ENCODE measurements around the gene SHB. TPM values are rescaled to one million over a fixed set of nuclear protein-coding genes. Genes with fewer than 3 reads are reported as not detected.

The SHB gene
- total RNA-seq, 4 donors from 2014 or later: 27.6 to 42.6 (median 34.5) TPM

DNA sequence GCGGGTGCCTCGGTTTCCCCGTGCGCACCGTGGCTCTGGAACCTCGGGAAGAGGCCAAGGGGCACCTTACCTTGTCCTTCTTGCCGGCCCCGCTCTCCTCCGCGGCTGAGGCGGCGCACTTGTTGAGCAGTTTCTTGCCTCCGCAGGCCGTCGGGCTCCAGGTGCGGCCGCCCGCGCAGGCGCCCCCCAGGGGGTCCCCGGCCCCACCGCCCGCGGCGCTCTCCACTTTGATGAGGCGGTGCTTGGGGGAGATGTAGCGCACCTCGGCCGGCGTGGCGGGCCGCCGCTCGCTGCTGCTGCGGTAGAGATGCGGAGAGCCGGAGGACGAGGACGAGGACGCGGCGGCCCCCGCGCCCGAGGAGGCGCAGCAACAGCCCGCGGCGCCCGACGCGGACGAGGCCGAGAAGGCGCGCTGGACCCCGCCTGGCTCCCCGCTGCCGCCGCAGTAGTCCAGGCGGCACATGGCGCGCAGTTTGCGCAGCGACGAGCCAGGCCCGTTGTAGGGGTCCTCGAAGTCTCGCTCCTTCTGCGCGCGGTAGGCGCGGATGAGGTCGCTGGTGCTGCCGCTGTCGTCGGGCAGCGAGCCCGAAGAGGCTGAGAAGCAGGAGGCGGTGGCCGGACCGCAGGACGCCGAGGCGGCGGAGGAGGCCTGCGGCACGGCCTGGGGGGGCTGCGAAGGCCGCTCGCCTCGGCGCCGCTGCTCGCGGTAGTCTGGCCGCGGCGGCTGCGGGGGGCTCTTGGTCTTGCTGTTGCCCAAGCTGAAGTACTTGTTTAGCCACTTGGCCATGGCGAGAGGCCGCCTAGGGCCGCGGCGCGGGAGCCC is 957 bp downstream of the SHB start:
- intact Hi-C loops (cut with DNase I; ENCODE audit: low total_unique reads): loop anchor here (5.0 to 10.0 kb wide), 2 partner anchors 111 to 153 kb away; no protein-coding TSS in a partner anchor
- DNase-seq (ENCODE audit: low spot score in 2 of 2): no peak
- TF ChIP-seq, protein P1, sequence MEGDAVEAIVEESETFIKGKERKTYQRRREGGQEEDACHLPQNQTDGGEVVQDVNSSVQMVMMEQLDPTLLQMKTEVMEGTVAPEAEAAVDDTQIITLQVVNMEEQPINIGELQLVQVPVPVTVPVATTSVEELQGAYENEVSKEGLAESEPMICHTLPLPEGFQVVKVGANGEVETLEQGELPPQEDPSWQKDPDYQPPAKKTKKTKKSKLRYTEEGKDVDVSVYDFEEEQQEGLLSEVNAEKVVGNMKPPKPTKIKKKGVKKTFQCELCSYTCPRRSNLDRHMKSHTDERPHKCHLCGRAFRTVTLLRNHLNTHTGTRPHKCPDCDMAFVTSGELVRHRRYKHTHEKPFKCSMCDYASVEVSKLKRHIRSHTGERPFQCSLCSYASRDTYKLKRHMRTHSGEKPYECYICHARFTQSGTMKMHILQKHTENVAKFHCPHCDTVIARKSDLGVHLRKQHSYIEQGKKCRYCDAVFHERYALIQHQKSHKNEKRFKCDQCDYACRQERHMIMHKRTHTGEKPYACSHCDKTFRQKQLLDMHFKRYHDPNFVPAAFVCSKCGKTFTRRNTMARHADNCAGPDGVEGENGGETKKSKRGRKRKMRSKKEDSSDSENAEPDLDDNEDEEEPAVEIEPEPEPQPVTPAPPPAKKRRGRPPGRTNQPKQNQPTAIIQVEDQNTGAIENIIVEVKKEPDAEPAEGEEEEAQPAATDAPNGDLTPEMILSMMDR (IDR thresholded peaks at IDR 0.05): no peak
- no peak for TF ChIP-seq POLR2A (IDR thresholded peaks at IDR 0.05)
- WGBS, 2 donors: 1 to 2% methylated on average over 23 to 26 of the region's 107 CpGs
- peak overlapping the region; percentile 63 for H3K4me3 ChIP-seq (ENCODE audit: low read depth, poor library complexity, severe bottlenecking)

DNA sequence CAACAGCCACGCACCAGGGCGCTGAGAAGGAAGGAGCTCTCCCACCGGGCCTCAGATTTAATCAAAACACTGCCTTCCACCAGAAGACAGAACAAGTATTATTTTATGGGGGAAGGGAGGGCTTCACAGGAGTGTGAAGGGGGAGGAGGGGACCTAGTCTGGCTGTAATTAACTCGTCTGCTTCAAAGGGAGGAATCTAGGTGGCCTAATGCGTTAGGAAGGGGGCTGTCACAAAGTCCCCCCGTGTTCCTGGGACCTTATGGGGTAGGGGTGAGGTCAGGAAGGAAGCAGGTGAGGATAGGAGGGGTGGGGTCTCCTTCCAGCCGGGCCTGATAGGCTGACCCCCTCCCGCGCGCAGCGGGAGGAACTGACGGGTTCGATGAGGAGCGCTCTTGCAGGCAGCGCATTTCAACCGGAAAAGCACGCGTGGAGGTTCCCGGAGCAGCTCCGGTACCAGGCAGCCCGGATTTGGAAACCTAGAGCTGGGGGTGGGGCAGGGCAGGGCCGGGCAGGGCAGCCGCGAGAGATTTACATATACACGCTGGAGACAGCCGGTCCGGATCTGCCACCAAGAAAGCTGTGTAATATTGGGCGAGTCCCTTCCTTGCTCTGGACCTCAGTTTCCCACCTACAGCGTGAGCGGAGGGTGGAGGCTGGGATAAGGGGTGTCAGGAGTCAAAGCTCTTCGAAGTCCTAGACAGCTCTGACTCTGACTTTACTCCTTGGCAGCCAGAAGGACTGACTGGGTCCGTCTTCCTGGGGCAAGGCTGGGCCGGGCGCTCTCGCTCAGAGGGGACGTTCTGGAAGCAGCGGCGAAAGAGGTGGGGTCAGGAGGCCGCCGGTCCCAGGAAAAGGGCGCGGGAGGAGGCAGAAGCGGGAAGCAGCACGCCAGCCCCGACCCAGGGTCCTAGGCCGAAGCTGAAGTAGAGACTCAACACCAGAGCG is 1.8 kb downstream of the SHB start:
- DNase-seq (ENCODE audit: low spot score in 2 of 2): peak; percentile 64 to 93
- H3K4me3 ChIP-seq (ENCODE audit: low read depth, poor library complexity, severe bottlenecking): peak overlapping the region; percentile 63
- intact Hi-C loops (cut with DNase I; ENCODE audit: low total_unique reads): loop anchor here (5.0 to 10.0 kb wide), 2 partner anchors 110 to 152 kb away; no protein-coding TSS in a partner anchor
- TF ChIP-seq POLR2A (IDR thresholded peaks at IDR 0.05): no peak
- 3 to 7% methylated on average over 38 to 41 of the region's 47 CpGs for WGBS, 2 donors

DNA sequence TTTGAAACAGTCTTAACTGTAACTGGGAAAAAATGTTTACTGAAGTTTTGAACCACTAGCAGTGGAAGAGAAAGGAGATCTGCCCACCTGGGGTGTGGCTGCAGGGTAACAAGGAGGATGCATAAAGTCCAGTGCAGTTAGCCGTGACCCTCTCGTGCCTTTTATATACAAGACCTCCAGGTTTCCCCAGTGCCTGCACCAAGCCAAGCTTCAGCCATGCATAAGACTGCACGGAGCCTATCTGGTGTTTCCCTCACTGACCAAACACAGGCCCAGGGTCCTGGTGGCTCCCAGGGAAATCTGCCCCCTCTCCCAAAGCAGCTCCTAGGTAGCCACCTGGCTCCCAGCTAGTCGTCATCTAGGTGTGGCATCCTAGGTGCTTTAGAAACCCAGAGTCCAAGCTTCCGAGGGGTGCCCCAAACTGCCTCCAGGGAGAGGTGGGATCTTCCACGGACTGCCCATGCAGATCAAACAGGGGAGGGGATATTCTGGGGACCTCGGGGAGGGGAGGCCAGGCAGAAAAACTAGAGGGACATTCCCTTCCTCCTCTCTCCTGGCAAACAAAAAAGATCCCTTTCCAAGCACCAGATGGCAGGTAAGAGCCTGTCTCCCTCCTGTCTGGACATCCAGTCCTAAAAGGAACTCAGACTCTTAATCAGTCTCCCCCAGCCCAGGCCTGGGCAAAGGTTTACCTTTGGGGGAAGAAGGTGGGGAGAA is 2.7 kb downstream of the SHB start:
- 53 to 61% methylated on average over 7 of the region's 7 CpGs for WGBS, 2 donors
- intact Hi-C loops (cut with DNase I; ENCODE audit: low total_unique reads): loop anchor here (5.0 to 10.0 kb wide), 2 partner anchors 109 to 152 kb away; no protein-coding TSS in a partner anchor
- TF ChIP-seq POLR2A (IDR thresholded peaks at IDR 0.05): no peak
- TF ChIP-seq, protein P1 (IDR thresholded peaks at IDR 0.05): no peak
- DNase-seq (ENCODE audit: low spot score in 2 of 2): no peak
- peak overlapping the region; percentile 63 for H3K4me3 ChIP-seq (ENCODE audit: low read depth, poor library complexity, severe bottlenecking)

DNA sequence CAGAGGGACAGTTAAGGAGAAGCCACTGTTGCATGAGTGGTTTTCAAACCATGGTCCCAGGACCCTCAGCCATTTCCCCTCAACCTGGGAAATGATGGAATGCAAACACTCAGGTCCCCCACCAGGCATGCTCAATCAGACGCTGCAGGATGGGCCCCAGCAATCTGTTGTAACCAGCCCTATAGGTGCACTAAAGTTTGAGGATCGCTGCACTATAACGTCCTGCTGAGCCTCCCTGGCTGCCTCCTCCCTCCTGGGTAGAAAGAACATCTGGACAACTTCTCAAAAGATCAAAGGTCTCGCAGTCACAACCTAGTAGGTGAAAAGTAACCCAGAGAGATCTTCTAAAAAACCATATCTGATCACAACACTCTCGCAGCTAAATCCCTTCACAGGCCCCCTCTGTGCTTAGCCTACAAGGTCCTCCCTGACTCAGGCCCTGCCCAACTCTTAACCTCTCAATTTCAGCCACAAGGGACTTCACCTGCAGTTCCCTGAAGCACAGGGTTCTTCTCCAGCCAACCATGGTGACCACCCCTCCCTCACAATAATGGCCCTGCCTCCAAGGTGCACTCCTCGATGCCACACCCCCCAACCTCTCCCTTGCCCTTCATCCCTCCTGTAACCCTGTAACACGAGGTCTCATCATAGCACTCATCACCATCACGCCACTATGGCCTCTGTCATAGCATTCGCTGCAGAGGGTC is 3.5 kb downstream of the SHB start:
- TF ChIP-seq, protein P1 (IDR thresholded peaks at IDR 0.05): no peak
- TF ChIP-seq POLR2A (IDR thresholded peaks at IDR 0.05): no peak
- intact Hi-C loops (cut with DNase I; ENCODE audit: low total_unique reads): loop anchor here (5.0 to 10.0 kb wide), 2 partner anchors 108 to 151 kb away; no protein-coding TSS in a partner anchor
- no peak overlapping the region for H3K4me3 ChIP-seq (ENCODE audit: low read depth, poor library complexity, severe bottlenecking)
- no peak for DNase-seq (ENCODE audit: low spot score in 2 of 2)
- WGBS, 2 donors: 78 to 80% methylated on average over 8 to 9 of the region's 9 CpGs

DNA sequence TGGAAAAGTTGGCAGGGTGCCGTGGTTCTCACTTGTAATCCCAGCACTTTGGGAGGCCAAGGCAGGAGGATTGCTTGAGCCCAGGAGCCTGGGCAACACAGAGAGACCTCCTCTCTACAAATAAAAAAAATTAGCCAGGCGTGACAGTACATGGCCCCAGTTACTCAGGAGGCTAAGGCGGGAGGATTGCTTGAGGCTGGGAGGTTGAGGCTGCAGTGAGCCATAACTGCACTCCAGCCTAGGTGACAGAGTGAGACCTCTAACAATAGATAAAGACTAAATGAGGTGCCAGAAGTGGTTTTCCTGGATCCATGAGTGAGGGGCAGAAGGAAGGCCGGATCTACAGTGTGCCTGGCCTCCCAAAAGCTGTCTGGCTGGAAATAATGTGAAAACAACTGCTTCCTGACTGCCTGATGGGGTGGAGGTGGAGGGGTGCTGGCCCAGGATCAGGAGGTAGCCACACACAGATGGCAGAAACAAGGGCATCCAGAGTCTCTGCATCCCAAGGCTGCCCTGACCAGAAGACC is 4.1 kb downstream of the SHB start:
- no peak overlapping the region for H3K4me3 ChIP-seq (ENCODE audit: low read depth, poor library complexity, severe bottlenecking)
- TF ChIP-seq, protein P1 (IDR thresholded peaks at IDR 0.05): no peak
- TF ChIP-seq POLR2A (IDR thresholded peaks at IDR 0.05): no peak
- WGBS, 2 donors: 81 to 88% methylated on average over 4 of the region's 4 CpGs
- no peak for DNase-seq (ENCODE audit: low spot score in 2 of 2)
- intact Hi-C loops (cut with DNase I; ENCODE audit: low total_unique reads): loop anchor here (5.0 to 10.0 kb wide), 2 partner anchors 108 to 150 kb away; no protein-coding TSS in a partner anchor

All from lower leg skin (tissue), 4 donors.